ENCODE data around the gene COL10A1. TPM values are rescaled to one million over a fixed set of nuclear protein-coding genes. Genes with fewer than 3 reads are reported as not detected.

COL10A1 gene
- total RNA-seq, 1 donor from 2014 or later, result not detected

DNA sequence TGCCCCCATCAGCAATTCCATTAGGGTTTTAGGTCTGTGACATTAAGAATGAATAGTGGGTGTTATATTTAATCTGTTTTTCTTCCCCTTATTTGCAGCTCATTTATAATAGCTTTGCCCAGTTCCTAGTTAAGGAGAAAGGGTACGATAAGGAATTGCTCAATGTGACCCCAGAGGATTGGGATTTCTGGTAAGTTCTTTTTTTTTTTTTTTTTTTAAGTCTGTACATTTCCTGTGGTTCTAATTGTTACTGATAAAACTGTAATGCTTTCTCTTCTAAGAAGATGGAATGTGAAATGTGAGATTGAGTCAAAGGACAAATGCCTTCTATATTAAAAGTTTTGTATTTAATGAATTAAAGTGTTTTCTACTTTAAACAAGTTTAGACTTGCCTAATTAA lies 19.8 kb downstream of the COL10A1 start:
- Histone ChIP-seq H3K4me2 (ENCODE audit: low read length) (peak overlapping the region; percentile 19), H3K27me3 (ENCODE audit: insufficient read depth, low read length) (no peaks in the 10 kb centered on the region), H4K20me1 (ENCODE audit: insufficient read depth, low read length) (peaks cover 5% of the 10 kb centered on the region), H3K9ac (ENCODE audit: low read length) (no peak overlapping the region), H3K36me3 (ENCODE audit: insufficient read depth, low read length) (peaks cover 2% of the 10 kb centered on the region), H3K27ac (ENCODE audit: low read depth, low read length) (no peak overlapping the region), H3K4me1 (ENCODE audit: insufficient read depth, low read length) (peaks cover 7% of the 10 kb centered on the region), H2AFZ (ENCODE audit: low read depth, low read length) (no peak overlapping the region), H3K9me3 (ENCODE audit: insufficient read depth, low read depth, low read length) (no peaks in the 10 kb centered on the region), H3K4me3 (ENCODE audit: insufficient read depth, low read depth, low read length) (no peak overlapping the region), H3K79me2 (ENCODE audit: insufficient read depth, low read length) (peaks cover 9% of the 10 kb centered on the region)
- peak; percentile 61 for DNase-seq (ENCODE audit: low read depth)
- no peaks in the 10 kb centered on the region for H3K27me3 Mint-ChIP-seq (ENCODE audit: low read depth, unreplicated experiment)
- H3K9me3 Mint-ChIP-seq (ENCODE audit: unreplicated experiment), result no peaks in the 10 kb centered on the region
- peaks cover 38% of the 10 kb centered on the region for H3K4me1 Mint-ChIP-seq (ENCODE audit: low read depth, unreplicated experiment)
- peak overlapping the region; percentile 84 for H3K27ac Mint-ChIP-seq (ENCODE audit: unreplicated experiment)
- no peak for TF ChIP-seq EZH2 (IDR thresholded peaks at IDR 0.05; ENCODE audit: insufficient read depth, low read length)
- TF ChIP-seq, protein P1, sequence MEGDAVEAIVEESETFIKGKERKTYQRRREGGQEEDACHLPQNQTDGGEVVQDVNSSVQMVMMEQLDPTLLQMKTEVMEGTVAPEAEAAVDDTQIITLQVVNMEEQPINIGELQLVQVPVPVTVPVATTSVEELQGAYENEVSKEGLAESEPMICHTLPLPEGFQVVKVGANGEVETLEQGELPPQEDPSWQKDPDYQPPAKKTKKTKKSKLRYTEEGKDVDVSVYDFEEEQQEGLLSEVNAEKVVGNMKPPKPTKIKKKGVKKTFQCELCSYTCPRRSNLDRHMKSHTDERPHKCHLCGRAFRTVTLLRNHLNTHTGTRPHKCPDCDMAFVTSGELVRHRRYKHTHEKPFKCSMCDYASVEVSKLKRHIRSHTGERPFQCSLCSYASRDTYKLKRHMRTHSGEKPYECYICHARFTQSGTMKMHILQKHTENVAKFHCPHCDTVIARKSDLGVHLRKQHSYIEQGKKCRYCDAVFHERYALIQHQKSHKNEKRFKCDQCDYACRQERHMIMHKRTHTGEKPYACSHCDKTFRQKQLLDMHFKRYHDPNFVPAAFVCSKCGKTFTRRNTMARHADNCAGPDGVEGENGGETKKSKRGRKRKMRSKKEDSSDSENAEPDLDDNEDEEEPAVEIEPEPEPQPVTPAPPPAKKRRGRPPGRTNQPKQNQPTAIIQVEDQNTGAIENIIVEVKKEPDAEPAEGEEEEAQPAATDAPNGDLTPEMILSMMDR (IDR thresholded peaks at IDR 0.05; ENCODE audit: insufficient read depth, low read depth, low read length), result no peak
- peaks cover 22% of the 10 kb centered on the region for H3K36me3 Mint-ChIP-seq (ENCODE audit: low read depth, unreplicated experiment)
- no peak overlapping the region for H3K4me3 Mint-ChIP-seq (ENCODE audit: unreplicated experiment)
- FAIRE-seq, result no peak

DNA sequence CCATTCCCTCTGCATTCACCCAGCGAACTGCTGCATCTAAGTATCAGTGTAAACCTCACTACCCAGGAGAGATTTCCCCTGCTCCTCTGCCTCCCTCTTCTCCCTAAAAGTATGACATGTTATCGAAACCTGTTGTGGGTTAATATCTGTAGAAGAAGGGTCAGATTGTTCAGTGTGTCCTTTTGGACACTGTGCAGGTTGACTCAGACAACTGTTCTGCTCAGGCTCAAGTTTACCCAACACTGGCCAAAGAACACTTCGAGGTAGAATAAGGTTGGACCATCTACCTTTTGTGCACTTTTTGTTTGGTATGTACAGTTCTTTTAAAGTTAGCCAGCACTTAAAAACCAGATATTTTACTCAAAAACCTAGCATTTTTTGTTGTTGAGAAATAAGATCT lies 20.7 kb downstream of the COL10A1 start:
- no peak overlapping the region for H3K27ac ChIP-seq (ENCODE audit: low read depth, low read length)
- H3K4me2 ChIP-seq (ENCODE audit: low read length), result no peak overlapping the region

DNA sequence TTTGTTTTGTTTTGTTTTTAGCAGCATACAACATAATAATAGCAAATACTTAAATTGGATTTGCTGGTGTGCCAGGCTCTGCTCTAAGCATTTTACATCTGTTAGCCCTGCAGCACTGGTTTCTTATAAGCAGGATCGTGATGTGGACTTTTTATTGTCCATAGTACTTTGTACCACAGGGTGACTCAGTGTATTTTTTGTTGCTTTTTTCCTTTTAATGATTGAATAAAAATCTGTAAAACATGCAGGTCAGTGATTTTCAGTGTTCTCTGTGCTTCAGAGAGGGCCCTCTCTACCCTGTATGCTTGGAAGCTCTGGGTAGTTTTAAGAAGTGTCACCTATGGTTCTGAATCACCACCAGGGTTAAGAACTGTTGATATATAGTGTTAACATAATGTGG lies 21.3 kb downstream of the COL10A1 start:
- Histone ChIP-seq H3K9me3 (ENCODE audit: insufficient read depth, low read depth, low read length) (no peaks in the 10 kb centered on the region), H3K79me2 (ENCODE audit: insufficient read depth, low read length) (peaks cover 9% of the 10 kb centered on the region), H3K4me3 (ENCODE audit: insufficient read depth, low read depth, low read length) (no peak overlapping the region), H3K4me1 (ENCODE audit: insufficient read depth, low read length) (peaks cover 7% of the 10 kb centered on the region), H2AFZ (ENCODE audit: low read depth, low read length) (no peak overlapping the region), H3K4me2 (ENCODE audit: low read length) (no peak overlapping the region), H3K36me3 (ENCODE audit: insufficient read depth, low read length) (peaks cover 2% of the 10 kb centered on the region), H3K9ac (ENCODE audit: low read length) (no peak overlapping the region), H3K27me3 (ENCODE audit: insufficient read depth, low read length) (no peaks in the 10 kb centered on the region), H4K20me1 (ENCODE audit: insufficient read depth, low read length) (peaks cover 5% of the 10 kb centered on the region), H3K27ac (ENCODE audit: low read depth, low read length) (no peak overlapping the region)
- Mint-ChIP-seq H3K4me3 (ENCODE audit: unreplicated experiment) (no peak overlapping the region), H3K36me3 (ENCODE audit: low read depth, unreplicated experiment) (peaks cover 16% of the 10 kb centered on the region), H3K27me3 (ENCODE audit: low read depth, unreplicated experiment) (no peaks in the 10 kb centered on the region), H3K9me3 (ENCODE audit: unreplicated experiment) (no peaks in the 10 kb centered on the region), H3K27ac (ENCODE audit: unreplicated experiment) (no peak overlapping the region), H3K4me1 (ENCODE audit: low read depth, unreplicated experiment) (peaks cover 38% of the 10 kb centered on the region)
- no peak for FAIRE-seq
- TF ChIP-seq EZH2 (IDR thresholded peaks at IDR 0.05; ENCODE audit: insufficient read depth, low read length), result no peak
- TF ChIP-seq, protein P1 (IDR thresholded peaks at IDR 0.05; ENCODE audit: insufficient read depth, low read depth, low read length), result no peak
- DNase-seq (ENCODE audit: low read depth), result no peak

More for the DNA sequence above, 20.7 kb downstream of the COL10A1 start:
- Mint-ChIP-seq H3K27me3 (ENCODE audit: low read depth, unreplicated experiment) (no peaks in the 10 kb centered on the region), H3K4me3 (ENCODE audit: unreplicated experiment) (no peak overlapping the region), H3K9me3 (ENCODE audit: unreplicated experiment) (no peaks in the 10 kb centered on the region), H3K4me1 (ENCODE audit: low read depth, unreplicated experiment) (peaks cover 38% of the 10 kb centered on the region), H3K27ac (ENCODE audit: unreplicated experiment) (peak overlapping the region; percentile 41), H3K36me3 (ENCODE audit: low read depth, unreplicated experiment) (peaks cover 17% of the 10 kb centered on the region)
- H3K36me3 ChIP-seq (ENCODE audit: insufficient read depth, low read length), result peaks cover 2% of the 10 kb centered on the region
- no peak overlapping the region for H3K4me3 ChIP-seq (ENCODE audit: insufficient read depth, low read depth, low read length)
- no peak for DNase-seq (ENCODE audit: low read depth)
- no peak for TF ChIP-seq EZH2 (IDR thresholded peaks at IDR 0.05; ENCODE audit: insufficient read depth, low read length)
- TF ChIP-seq, protein P1 (IDR thresholded peaks at IDR 0.05; ENCODE audit: insufficient read depth, low read depth, low read length), result no peak
- H3K79me2 ChIP-seq (ENCODE audit: insufficient read depth, low read length), result peaks cover 9% of the 10 kb centered on the region
- H3K27me3 ChIP-seq (ENCODE audit: insufficient read depth, low read length), result no peaks in the 10 kb centered on the region
- no peak overlapping the region for H3K9ac ChIP-seq (ENCODE audit: low read length)
- no peak overlapping the region for H2AFZ ChIP-seq (ENCODE audit: low read depth, low read length)
- H3K9me3 ChIP-seq (ENCODE audit: insufficient read depth, low read depth, low read length), result no peaks in the 10 kb centered on the region
- FAIRE-seq, result no peak
- H4K20me1 ChIP-seq (ENCODE audit: insufficient read depth, low read length), result peaks cover 5% of the 10 kb centered on the region
- H3K4me1 ChIP-seq (ENCODE audit: insufficient read depth, low read length), result peaks cover 7% of the 10 kb centered on the region

All from astrocyte (in vitro differentiated cells and primary cell).